Activated CD4-positive, alpha-beta T cell treated with anti-CD3 and anti-CD28 coated beads for 36 hours (primary cell): ENCODE results near the gene ACADS. TPM values are rescaled to one million over a fixed set of nuclear protein-coding genes. Genes with fewer than 3 reads are reported as not detected.

Source experiments
- ATAC-seq: fragments of 200-7000 bp; cut with Tn5 transposase; one replicate; pipeline ENCODE4 v1.10.0; 2021; ENCODE audit warnings: mild to moderate bottlenecking, moderate library complexity
- CTCF ChIA-PET: fragments of 350-600 bp; sonication (Branson Sonifier 250); formaldehyde crosslinking; loops from one replicate; lab custom pipeline; 2021; ENCODE audit warnings: antibody characterized with exemption; lab: Charles Lee
- POLR2A ChIA-PET: fragments of 350-600 bp; sonication (Branson Sonifier 250); formaldehyde crosslinking; loops from one replicate; lab custom pipeline; 2021; ENCODE audit warnings: antibody characterized with exemption, inconsistent platforms; lab: Charles Lee
- DNase-seq: peaks from one replicate; pipeline ENCODE4 v3.0.0-alpha.2; 2020
- H3K27ac Mint-ChIP-seq: one replicate; pipeline ENCODE4 v1.8.0; 2021; ENCODE audit warnings: mixed read lengths
- H3K27me3 Mint-ChIP-seq: one replicate; pipeline ENCODE4 v1.8.0; 2021; ENCODE audit warnings: mixed read lengths
- H3K36me3 Mint-ChIP-seq: one replicate; pipeline ENCODE4 v1.8.0; 2021; ENCODE audit warnings: low read depth, mixed read lengths
- H3K4me1 Mint-ChIP-seq: one replicate; pipeline ENCODE4 v1.8.0; 2021; ENCODE audit warnings: mixed read lengths
- H3K4me3 Mint-ChIP-seq: one replicate; pipeline ENCODE4 v1.8.0; 2021; ENCODE audit warnings: mild to moderate bottlenecking, moderate library complexity, mixed read lengths
- H3K9me3 Mint-ChIP-seq: one replicate; pipeline ENCODE4 v1.8.0; 2021; ENCODE audit warnings: low read depth, mixed read lengths
- intact Hi-C, 2 experiments: fragments of 100-400 bp; cut with DNase I in 1 of 2; cut with micrococcal nuclease in 1 of 2; formaldehyde crosslinking; loops; one replicate each; pipeline versions ENCODE4 v1.14.2 to v1.15.1; 2022 to 2024; cut with DNase I, micrococcal nuclease
- total RNA-seq, 2 experiments: library from RNA; stranded (reverse); gene quantifications; one replicate each; pipeline ENCODE4 v1.2.3, GENCODE V29; 2021

ACADS gene
- total RNA-seq, 2 experiments from 2014 or later, result 10.1 to 17.4 TPM

- Mint-ChIP-seq H3K27me3 (no peaks in the 10 kb centered on the region), H3K36me3 (peaks cover 32% of the 10 kb centered on the region), H3K9me3 (no peaks in the 10 kb centered on the region), H3K4me1 (peaks cover 4% of the 10 kb centered on the region), H3K27ac (no peak overlapping the region), H3K4me3 (no peak overlapping the region)
- DNase-seq (no peak), ATAC-seq (no peak)
- ChIA-PET POLR2A (interaction anchor here (0.7 kb wide), 1 partner anchor 177 kb away, joined by 3 read pairs; no protein-coding TSS in a partner anchor), CTCF (interaction anchor here (0.6 to 1.4 kb wide), 3 partner anchors 91 to 399 kb away, joined by 3 read pairs; no protein-coding TSS in a partner anchor)
- intact Hi-C loops, result no loop called here
Observed at GRCh38 chr12:120766566-120766965, 40.9 kb downstream of the ACADS start.

DNA sequence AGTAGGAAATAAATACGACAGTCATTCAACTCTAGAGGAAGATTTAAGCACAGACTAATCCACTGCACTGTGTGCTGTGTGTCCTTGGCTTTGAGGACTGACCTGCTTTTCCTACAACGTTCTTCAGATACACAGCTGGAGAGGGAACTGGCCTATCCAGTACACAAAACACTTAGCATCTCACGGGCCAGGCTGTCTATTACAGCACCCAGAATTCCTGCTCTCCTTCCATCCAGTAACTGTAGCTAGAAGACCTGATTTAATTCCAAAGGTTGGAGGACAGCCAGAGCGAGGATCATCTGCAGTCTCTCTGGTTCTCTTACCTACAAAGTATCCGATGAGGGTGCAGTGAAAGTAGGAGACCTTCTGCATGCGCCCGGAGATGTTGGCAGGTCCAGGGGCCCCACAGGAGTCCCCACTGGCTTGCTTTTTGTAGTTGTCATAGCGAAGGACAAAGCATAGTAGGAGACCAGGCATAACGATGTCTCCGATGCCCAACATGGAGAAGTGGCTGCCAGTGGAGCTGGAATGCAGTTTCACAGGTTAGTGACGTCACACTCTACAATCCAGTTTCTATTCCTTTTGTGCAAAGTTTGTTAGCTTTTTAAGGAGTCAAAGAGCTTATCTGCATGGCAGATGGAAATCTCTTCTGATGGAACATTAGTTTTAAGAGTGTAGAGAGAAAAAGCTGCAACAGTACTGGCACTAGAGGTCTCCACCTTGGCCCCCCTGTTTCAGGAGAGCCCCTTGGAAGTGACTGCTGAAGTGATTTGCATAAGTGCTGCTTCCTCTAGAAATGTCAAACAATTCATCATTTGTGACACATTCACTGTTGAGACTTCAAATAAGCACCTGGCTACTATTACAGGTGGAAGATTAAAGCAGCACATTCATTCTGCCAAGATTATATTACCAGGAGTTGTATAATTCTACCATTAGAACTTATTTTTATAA, 41.7 kb downstream of the ACADS start:
- DNase-seq (no peak), ATAC-seq (no peak)
- Mint-ChIP-seq H3K4me1 (peaks cover 2% of the 10 kb centered on the region), H3K27ac (no peak overlapping the region), H3K27me3 (no peaks in the 10 kb centered on the region), H3K4me3 (no peak overlapping the region), H3K36me3 (peaks cover 28% of the 10 kb centered on the region), H3K9me3 (no peaks in the 10 kb centered on the region)
- intact Hi-C loops, result no loop called here
- POLR2A ChIA-PET, result no interaction called here
- CTCF ChIA-PET, result interaction anchor here (0.6 to 1.4 kb wide), 3 partner anchors 19 to 204 kb away, joined by 3 read pairs; no protein-coding TSS in a partner anchor

GRCh38 chr12:120771097-120771496, 45.5 kb downstream of the ACADS start:
- CTCF ChIA-PET, result no interaction called here
- intact Hi-C loops, result no loop called here

DNA sequence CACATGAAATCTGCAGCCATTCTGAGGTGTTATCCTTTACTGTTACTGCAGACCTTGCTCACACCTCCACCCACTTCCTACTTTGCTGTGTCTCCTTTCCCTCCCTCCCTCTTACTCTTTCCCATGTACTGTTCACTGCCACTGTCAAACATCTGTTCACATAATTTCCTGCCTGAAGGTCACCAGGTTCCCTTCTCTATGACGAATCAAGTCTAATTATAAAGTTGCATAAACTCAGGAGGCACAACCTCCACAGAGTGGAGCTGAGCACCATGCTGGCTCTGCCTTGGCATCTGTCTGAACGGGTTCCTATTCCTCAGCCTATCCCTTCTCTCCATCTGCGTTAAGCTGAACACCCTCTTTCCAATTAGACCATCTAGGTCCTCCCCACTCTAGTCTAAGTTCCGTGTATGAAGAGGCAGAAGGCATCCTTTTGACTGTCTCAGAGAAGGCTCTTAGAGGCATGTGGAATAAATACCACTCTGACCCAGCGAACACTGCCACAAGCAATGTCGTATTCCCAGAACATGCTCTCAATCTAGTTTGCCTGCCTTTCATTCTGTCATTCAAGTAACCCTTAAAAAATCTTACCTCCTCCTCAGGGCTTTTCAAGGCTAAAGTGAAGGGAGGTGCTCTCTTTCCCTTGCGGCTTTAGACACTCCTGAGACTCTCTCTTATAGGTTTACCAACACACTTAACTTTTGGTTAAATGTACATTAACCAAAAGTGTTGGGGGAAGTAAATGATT, 48.7 kb downstream of the ACADS start:
- Mint-ChIP-seq H3K9me3 (no peaks in the 10 kb centered on the region), H3K27ac (peak overlapping the region; percentile 64), H3K4me3 (no peak overlapping the region), H3K36me3 (peaks cover 10% of the 10 kb centered on the region), H3K27me3 (no peaks in the 10 kb centered on the region), H3K4me1 (peaks cover 26% of the 10 kb centered on the region)
- no peak for DNase-seq
- ATAC-seq, result peak; percentile 89
- ChIA-PET POLR2A (no interaction called here), CTCF (interaction anchor here (0.7 kb wide), 1 partner anchor 25 kb away, joined by 3 read pairs; no protein-coding TSS in a partner anchor)
- intact Hi-C loops, result no loop called here

More at GRCh38 chr12:120771097-120771496, 45.5 kb downstream of the ACADS start:
- POLR2A ChIA-PET, result no interaction called here
- Mint-ChIP-seq H3K4me1 (peaks cover 19% of the 10 kb centered on the region), H3K27me3 (no peaks in the 10 kb centered on the region), H3K36me3 (peaks cover 19% of the 10 kb centered on the region), H3K9me3 (no peaks in the 10 kb centered on the region), H3K27ac (peak overlapping the region; percentile 63), H3K4me3 (no peak overlapping the region)
- ATAC-seq (no peak), DNase-seq (no peak)

DNA sequence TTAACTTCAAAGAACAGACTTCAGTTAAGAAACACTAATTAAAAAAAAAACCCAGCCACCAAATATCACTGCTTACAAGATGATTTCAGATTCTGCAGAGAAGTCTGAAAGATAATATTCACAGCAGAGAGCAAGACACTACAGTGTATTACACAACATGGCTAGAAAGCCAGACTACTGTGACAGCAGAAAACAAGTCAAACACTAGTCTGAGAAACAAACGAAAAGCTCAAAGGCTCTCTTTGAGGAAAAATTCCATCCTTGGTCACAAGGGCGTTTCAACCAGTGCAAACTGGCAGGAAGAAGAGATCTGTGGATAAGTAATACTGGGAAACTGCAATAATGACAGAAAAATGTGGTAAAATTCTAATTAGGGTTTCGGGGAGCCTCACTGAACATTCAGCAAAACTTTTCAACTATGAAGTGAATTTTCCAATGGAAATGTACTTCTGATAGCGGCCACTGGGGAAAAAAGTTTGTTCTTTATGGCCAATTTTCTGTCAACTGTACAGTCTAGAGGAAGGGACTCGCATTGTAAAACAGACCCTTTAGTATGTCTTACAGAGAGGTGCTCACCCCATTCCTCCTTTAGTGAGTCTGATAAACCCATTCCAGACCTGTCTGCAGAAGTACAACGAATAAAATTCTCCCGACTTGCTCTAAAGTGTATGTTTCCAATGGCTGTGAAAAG, 50.4 kb downstream of the ACADS start:
- Mint-ChIP-seq H3K27me3 (no peaks in the 10 kb centered on the region), H3K36me3 (peaks cover 12% of the 10 kb centered on the region), H3K4me1 (peaks cover 26% of the 10 kb centered on the region), H3K9me3 (no peaks in the 10 kb centered on the region), H3K4me3 (no peak overlapping the region), H3K27ac (peak overlapping the region; percentile 55)
- DNase-seq (no peak), ATAC-seq (no peak)
- ChIA-PET POLR2A (no interaction called here), CTCF (interaction anchor here (0.9 to 2.2 kb wide), 5 partner anchors 9 to 62 kb away, joined by 3 to 6 read pairs (median 4); no protein-coding TSS in a partner anchor)
- intact Hi-C loops, result no loop called here

- POLR2A ChIA-PET, result interaction anchor here (0.8 to 1.1 kb wide), 2 partner anchors 49 to 52 kb away, joined by 4 to 5 read pairs; no protein-coding TSS in a partner anchor
- DNase-seq (peak; percentile 48), ATAC-seq (peak; percentile 92)
- peaks cover 2% of the 10 kb centered on the region for H3K9me3 Mint-ChIP-seq
- H3K4me1 Mint-ChIP-seq, result peaks cover 37% of the 10 kb centered on the region
- peak overlapping the region; percentile 72 for H3K27ac Mint-ChIP-seq
- intact Hi-C loops, result loop anchor here (1.0 to 5.0 kb wide), 6 partner anchors 14 to 180 kb away; partner anchors contain the start of gene SPPL3 (in 1 of the 2)
- no peaks in the 10 kb centered on the region for H3K27me3 Mint-ChIP-seq
- CTCF ChIA-PET, result interaction anchor here (1.1 to 1.6 kb wide), 4 partner anchors 9 to 221 kb away, joined by 3 to 7 read pairs (median 3); no protein-coding TSS in a partner anchor
- no peak overlapping the region for H3K4me3 Mint-ChIP-seq
- H3K36me3 Mint-ChIP-seq, result peaks cover 26% of the 10 kb centered on the region
Observed at GRCh38 chr12:120783197-120783596, 57.6 kb downstream of the ACADS start.

GRCh38 chr12:120784804-120785203, 59.2 kb downstream of the ACADS start:
- Mint-ChIP-seq H3K36me3 (peaks cover 25% of the 10 kb centered on the region), H3K9me3 (peaks cover 2% of the 10 kb centered on the region), H3K4me3 (no peak overlapping the region), H3K27ac (no peak overlapping the region), H3K4me1 (peaks cover 45% of the 10 kb centered on the region), H3K27me3 (no peaks in the 10 kb centered on the region)
- intact Hi-C loops, result loop anchor here (5.0 kb wide), 2 partner anchors 102 to 117 kb away; partner anchors contain the start of gene SPPL3 (in 1 of the 2)
- CTCF ChIA-PET, result interaction anchor here (0.5 to 1.3 kb wide), 6 partner anchors 9 to 1546 kb away, joined by 3 to 4 read pairs (median 3); no protein-coding TSS in a partner anchor
- peak; percentile 29 for ATAC-seq
- POLR2A ChIA-PET, result interaction anchor here (0.6 kb wide), 1 partner anchor 50 kb away, joined by 3 read pairs; no protein-coding TSS in a partner anchor
- DNase-seq, result no peak

GRCh38 chr12:120787889-120788288, 62.3 kb downstream of the ACADS start:
- intact Hi-C loops, result no loop called here
- H3K9me3 Mint-ChIP-seq, result peaks cover 2% of the 10 kb centered on the region
- CTCF ChIA-PET, result no interaction called here
- DNase-seq, result no peak
- POLR2A ChIA-PET, result no interaction called here
- peak overlapping the region; percentile 1 for H3K27ac Mint-ChIP-seq
- peaks cover 27% of the 10 kb centered on the region for H3K36me3 Mint-ChIP-seq
- no peaks in the 10 kb centered on the region for H3K27me3 Mint-ChIP-seq
- no peak overlapping the region for H3K4me3 Mint-ChIP-seq
- ATAC-seq, result no peak
- H3K4me1 Mint-ChIP-seq, result peaks cover 46% of the 10 kb centered on the region
